Left cardiac atrium (tissue), 2 donors: Measurements from ENCODE around the gene CYSLTR2. TPM values are rescaled to one million over a fixed set of nuclear protein-coding genes. Genes with fewer than 3 reads are reported as not detected.

Experiments used
- total RNA-seq, 2 donors: library from RNA; stranded (reverse); fragmentation: NEBNext Ultra II Directional; extraction: Animal tissue kit (Norgen Biotek cat#: 25700); gene quantifications; one replicate each; pipeline ENCODE4 v1.2.1, GENCODE V29; 2021
- donor health status: DM: no; HTN: yes; CAD: no; lungs with severe emphysema.
- donor health status: DM: yes; HTN: yes; CAD: no.

CYSLTR2 gene
- total RNA-seq, 2 donors from 2014 or later: 6.1 to 7.0 TPM

Other genes starting within 250 kb of the CYSLTR2 start
- gene LPAR6, start 240.8 kb upstream of the CYSLTR2 start, total RNA-seq: 10 to 100 TPM; 13.5 to 15.0 TPM
- gene RCBTB2, start 120.8 kb upstream of the CYSLTR2 start, total RNA-seq: 10 to 100 TPM in 1 of 2 donors, 1 to 10 TPM in 1; 9.7 to 13.9 TPM